GM19397 (cell line): ENCODE measurements around the gene PLB1.
"Not testable (repeated sequence)": the region's sequence is repeated elsewhere in the genome, so short reads cannot be mapped to it uniquely, and the experiment has no call there.

Experiments
- ATAC-seq: cut with Tn5 transposase; IDR thresholded peaks from one replicate; pipeline ENCODE4 v1.9.1; 2021; ENCODE audit warnings: mild to moderate bottlenecking, moderate library complexity; ENCODE audit not compliant: unreplicated experiment

Gene PLB1

DNA sequence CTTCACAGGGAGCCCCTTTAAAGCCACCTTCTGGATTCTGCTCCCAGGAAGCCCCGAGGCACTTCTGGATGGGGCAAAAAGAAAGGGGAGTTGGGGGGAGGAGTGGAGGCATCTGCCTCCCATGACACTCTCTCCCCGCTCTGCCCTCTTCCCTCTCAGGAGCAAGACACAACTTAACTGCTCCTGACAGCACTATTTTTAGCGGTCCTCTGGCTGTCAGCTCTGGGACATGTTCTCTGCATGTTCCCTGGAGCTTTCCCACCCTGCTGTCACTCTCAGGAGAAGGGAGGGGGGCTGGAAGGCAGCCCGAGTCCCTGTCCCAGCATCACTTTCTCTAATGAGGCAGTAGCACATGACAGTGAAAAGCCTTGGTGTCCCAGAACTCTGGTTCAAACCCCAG lies 32.3 kb downstream of the PLB1 start:
- no peak for ATAC-seq

DNA sequence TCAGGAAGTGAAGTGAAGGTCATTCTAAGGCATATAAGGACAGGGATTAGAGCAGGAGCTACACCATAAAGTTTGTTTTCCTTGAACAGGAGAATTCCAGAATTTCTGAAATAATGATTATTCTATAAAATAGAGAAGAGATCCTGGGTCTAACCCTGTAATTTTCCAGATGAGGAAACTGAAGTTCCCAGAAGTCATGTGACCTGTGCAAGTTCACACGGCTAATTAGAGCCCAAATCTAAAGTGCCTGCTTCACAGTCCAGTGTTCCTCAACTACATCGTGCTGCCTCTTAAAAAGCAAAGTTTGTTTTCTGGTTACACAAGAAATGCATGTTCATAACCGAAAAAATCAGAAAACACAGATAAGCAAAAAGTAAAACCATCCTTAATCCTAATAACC lies 34.9 kb downstream of the PLB1 start:
- ATAC-seq = no peak

DNA sequence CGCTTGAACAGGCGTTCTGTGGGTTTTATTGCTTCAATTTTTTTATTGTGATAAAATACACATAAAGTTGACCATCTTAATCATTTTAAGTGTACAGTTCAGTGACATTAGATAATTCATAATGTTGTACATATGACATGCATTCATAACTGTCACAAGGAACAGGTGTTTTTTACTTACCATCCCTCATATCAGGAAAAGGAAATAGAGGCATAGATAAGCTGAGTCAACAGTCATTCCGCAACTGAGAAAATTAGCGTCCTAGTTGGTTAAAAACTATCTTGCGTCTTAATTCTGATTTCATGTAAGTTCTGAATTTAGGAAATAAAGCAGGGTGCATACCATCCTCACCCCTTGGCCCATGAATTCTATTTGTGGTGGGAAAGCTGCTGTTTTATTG lies 36.5 kb downstream of the PLB1 start:
- no peak for ATAC-seq

DNA sequence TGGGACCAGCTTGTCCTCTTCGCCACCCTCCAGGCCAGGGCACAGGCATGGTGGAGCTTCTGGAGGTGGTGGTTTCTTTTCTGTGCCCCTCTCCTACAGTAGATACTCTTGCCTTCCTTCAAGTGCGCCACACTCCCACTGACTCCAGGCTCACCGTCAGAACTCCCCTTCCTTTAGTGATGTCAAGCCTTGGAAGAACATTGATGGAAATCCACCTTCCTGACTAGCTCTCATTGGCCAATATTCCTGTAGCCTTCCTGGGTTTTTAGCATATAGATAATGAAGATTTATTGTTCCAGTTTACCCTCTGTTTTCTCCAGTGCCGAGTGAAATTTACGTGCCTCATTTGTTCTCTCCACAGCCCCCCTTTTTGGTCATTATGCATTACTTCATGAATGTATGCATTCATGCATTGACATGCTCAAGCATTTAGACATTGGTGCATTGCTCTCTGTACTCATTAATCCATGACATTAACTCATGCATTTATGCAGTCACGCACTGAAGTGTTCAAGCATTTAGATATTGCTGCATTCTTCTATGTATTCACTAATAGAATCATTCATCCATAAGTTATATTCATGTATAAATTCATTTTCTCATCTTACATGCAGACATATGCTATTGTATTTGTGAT lies 37.3 kb downstream of the PLB1 start:
- no peak for ATAC-seq

DNA sequence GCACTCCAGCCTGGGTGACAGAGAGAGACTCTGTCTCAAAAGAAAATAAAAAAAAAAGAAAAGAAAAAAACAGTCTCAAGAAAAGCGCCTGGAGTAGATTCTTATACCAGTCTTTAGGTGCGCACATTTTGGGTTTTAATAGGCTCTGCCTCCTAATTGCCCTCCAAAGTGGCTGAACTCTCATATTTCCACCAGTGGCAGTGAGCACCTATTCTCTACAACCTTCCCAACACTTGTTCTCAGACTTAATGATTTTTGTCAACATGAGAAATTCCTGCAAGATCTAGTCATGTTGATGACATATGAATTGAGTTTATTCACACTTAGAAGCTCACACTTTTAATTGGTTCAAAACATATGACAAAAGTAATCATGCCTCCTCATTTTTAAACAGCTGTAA lies 39.0 kb downstream of the PLB1 start:
- ATAC-seq = no peak

DNA sequence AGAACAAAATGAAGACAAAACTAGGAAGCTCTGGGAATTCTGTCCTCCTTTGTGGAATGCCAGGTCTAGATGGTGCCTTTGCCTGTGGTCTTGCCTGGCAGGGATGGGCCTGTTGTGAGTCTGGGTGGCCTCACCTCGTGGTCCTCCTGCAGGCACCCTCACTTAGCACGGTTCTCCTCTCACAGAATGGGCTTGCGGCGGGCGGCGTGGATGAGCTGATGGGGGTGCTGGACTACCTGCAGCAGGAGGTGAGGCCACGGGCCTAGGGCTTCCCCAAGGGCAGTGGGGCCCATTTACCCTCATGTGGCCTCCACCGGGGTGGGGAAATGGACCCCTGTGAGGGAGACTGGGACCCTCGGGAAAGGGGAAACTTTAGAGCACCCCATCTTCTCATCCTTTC lies 42.3 kb downstream of the PLB1 start:
- ATAC-seq = no peak

DNA sequence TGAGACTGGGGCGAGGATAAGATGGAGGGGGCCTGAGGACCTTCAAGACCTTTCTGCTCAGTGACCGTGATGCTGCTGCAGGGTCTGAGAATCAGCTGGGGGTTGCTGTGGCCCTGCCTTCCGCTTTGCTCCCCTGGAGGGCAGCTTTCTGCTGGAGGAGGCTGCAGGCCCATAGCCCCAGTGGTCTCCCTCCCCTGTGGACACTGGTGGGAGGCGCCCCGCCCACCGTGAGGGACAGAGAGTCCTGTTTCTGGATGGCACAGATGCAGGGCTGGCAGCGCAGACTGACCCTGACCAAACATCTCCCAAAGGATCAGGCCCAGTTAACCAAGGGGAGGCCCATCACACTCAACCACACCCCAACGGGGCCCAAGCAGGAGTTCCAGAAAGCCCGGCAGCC lies 42.8 kb downstream of the PLB1 start:
- no peak for ATAC-seq

DNA sequence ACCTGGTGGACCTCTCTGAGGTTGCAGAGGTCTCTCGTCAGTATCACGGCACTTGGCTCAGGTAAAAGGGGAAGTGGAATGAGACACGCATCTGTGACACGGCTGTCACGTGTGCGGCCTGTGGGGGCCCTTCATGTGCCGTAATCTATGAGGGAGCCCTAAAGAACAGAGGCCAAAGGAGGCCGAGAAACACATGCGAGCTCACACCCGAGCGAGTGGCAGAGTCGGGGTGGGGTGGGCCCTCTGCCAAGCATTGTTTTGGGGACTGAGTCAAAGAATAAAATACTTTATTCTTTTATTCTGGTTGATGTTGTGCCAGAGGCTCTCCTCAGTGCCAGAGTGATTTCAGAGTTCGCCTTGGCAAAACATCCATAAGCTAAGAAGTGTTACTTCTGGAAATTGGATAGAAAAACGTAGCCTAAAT lies 43.3 kb downstream of the PLB1 start:
- ATAC-seq = no peak

DNA sequence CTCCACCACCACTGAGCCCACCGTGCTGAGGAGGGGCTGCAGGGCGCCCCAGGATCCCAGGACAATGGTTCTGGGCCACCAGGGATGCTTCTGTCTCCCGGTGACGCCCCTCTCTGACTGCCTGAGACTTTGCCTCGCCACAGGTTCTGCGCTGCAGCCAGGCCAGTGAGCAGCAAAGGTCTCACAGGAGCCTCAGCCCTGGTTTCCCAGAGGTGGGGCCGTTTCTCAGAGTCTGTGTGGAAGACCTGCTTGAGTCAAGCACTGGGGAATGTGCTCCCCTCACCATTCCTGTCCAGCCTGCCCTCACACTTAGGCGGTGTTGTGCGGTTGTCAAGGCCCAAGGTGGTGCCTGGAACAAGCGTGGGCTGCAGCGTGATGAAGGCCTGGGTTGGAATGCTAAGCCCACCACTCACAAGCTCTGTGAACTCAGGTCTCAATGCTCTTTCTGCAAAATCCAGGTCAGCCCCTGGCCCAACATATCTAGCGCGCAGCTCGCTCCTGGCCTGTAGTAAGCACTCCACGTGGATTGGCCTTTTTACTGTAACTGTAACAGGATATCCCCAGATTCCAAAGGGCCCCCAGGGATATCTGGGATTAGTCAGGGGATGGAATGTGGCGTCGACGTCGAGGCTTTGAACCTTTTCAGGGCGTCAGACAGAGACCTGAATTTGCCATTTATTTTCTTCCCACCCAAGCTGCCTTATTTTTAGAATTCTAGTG lies 47.6 kb downstream of the PLB1 start:
- no peak for ATAC-seq

DNA sequence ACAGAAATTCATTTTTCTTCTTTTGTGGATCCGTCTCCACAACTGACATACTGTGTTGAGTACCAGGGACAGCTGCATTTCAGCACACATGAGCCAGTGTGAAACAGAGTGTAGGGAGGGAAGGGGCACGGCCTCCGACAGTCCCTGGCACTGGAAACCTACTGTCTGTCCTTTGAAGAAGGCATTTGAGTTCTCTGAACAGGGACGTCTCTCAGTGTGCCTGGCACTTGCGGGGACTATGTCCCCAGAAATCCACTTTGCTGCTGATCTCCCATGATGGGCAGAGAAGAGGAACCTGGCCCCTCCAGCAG lies 48.1 kb downstream of the PLB1 start:
- ATAC-seq = no peak

DNA sequence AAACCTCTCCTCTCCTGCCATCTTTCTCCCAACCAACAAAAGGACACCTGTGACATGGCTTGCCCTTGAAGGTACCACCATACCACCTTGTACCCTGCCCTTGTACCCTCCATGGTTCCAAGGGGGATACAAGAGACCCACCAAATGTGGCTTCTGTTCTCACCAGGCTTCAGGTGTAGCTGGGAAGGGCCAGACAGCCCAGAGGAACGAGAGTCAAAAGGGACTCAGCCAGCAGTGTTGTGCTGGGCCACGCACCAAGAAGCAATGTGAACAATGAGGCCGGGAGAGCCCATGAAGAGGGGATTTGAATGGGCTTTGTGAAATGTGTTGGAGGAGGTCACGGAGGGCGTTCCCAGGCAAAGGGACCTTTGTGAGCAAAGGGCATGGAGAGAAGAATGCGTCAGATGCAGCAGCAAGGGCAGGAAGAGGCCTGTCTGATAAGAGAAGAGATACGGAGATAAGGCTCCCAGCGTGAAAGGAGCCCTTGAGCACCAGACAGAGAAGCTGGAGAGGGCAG lies 48.6 kb downstream of the PLB1 start:
- no peak for ATAC-seq

DNA sequence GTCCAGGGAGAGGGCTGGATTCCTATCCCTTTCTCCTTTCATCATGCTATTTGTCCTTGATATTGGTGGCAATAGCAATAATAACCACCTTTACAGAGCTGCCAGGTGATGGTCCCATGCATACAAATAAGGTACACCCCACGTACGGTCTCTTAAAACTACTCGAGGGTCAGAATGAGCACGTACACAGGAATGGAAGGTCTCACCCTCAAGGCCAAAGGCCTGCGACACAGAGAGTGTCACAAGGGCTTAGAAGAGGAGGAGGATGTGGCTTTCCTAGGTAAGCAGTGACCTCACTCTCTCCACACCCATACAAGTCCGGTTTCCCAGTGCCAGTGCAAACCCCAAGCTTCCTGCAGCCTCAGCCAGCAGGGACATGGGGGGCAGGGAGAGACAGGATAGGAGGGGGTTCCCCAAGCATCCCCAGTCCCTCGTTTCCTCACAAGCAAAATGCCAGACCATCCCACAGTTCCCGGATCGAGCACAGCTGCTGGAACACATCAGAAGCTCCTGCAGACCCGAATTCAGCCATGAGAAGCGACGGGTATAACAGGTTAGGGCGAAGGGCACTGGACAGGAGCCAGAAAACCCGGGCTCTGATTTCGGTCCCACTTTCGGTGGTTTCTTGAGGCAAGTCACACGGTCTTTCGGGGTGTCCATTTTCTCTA lies 49.2 kb downstream of the PLB1 start:
- ATAC-seq = no peak

DNA sequence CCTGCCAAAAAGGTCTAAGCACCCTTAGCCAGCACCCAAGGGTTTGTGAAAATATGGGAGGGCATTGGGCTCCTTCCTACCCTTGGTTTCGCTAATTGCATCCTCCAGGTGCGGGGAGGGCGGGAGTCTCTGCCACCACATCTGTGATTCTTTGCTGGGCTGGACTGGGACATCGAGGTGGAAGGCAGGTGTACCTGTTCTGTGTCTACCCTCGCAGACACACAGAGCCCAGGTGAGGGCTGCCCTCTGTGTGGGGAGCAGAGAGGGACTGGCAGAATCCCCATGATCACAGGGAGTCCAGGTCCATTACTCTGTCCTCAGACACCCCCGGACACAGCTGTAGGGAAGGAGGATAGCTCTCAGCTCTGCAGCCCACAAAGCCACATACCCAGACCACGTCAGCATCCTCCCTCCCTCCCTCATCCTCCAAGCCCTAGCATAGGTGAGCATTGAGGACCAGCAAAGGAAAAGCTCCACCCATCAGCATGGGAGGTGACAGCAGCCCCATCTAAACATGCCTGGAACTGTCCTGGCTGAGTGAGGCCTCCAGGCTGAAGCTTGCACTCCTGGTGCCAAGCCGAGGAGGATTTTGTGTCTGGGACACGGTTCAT lies 49.8 kb downstream of the PLB1 start:
- ATAC-seq = no peak

DNA sequence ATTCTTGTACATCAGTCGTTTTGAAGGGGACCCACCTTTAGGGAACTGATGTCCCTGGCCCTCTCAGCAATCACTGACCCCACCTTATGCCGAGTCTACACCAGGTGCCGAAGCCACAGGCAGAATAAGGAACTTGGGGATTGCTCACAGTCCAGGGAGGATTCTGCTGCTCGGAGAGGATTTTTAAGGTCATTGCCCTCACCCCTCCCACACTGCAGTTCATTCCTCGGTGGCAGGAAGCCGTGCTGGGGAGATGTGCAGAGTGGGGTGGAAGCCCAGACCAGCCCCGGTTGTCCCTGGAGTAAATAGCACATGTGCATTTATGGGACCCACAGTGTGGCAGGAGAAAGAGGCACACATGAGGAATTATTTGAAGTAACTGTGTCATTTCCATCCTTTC lies 50.4 kb downstream of the PLB1 start:
- no peak for ATAC-seq

DNA sequence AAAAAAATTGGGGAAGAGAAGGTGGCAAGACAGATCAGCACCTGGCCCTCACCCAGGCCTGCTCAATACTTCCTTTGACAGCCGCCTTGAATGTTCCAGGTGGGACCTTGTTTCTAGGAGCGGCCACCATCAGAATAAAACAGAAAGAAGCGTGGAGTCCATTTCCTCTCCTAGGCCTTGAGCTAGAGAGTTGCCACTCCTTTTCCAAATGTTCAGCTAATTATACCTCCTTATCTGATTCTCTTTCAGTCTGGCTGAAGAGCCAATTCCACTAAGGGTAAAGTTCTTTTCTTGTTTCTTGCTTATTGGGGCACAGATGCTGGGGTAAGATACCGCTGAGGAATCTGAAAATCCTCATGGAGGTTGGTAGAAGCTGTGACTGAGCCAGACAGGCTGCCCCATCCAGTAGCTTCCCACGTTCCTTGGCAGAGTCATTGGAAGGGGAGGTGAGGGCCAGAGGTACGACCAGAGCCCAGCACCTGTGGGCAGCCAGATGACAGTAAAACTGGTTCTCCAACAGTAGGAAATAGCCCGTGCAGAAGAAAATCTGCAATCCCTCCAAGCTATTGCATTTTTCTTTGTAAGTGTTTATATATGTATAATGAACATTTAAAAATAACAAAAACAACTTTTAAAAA lies 51.5 kb downstream of the PLB1 start:
- no peak for ATAC-seq

DNA sequence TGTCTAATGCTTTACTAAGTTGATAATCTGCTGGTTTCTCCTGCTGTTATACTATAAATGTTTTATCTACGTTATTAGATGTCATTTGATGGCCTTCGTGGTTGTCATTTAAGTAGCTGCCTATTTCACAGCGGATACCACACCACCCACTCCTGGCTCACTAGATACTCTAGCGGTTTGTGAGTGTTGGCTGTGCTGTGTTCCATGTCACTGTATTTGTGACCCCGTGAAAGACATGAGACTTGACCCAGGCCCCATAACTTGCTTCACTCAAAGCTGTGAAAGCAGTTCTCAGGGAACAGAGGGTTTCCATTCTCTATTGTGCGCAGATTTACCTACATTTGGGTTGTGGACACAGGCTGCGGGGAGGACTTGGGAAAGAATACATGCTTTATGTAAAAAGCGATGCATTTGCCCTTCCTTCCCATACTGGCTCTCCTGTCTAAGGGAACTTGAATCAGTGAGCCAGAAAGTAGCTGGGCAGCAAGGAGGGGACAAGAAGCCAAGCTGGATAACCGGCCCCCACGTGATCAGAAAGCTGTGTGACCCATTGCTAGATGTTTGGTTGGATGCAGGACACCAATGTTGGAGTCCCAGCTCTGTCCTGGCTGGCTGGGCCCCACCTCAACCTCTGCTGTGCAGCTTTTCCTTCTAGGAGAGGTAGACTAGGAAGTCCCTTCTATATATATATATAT lies 52.2 kb downstream of the PLB1 start:
- ATAC-seq = no peak

DNA sequence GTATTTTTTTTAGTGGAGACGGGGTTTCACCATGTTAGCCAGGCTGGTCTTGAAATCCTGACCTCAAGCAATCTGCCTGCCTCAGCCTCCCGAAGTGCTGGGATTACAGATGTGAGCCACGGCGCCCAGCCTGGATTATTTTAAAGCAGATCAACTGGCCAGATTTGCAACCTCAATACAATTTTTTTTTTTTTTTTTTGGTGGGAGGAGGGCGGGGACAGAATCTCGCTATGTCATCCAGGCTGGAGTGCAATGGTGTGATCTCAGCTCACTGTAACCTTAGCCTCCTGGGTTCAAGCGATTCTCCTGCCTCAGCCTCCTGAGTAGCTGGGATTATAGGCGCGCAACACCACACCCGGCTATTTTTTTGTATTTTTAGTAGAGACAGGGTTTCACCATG lies 54.5 kb downstream of the PLB1 start:
- ATAC-seq = not testable (repeated sequence)

DNA sequence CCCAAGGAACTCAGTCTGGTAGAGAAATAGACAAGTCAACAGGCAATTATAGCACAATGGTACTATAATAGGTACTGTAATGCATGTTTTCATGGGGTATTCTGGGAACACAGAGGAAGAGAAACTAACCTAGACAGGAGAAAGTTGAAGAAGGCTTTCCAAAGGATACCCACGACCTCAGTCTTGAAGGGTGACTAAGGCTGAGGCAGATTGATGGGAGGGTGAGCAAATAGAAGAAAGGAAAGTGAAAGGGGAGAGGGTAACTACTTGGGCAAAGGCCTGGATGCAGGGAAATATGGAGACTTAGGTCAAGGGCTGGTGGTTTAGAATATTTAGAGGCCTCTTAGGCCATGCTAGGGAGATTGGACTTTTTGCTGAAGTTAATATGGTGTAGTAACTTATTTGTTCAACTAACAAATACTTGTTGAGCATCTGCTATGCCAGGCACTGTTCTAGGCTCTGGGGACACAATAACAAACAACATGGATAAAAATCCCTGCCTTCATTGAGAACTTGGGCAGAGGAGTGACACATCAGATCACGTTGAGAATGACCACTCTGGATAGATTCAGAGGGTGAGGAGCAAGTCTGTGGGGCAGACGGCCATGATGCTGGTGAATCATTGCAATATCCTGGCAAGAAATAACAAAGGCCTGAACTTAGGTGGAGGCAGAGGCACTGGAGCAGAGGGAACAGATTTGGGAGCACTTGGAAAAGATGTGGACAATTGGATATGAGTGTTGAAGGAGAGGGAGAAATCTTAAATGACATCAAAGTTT lies 56.4 kb downstream of the PLB1 start:
- no peak for ATAC-seq

DNA sequence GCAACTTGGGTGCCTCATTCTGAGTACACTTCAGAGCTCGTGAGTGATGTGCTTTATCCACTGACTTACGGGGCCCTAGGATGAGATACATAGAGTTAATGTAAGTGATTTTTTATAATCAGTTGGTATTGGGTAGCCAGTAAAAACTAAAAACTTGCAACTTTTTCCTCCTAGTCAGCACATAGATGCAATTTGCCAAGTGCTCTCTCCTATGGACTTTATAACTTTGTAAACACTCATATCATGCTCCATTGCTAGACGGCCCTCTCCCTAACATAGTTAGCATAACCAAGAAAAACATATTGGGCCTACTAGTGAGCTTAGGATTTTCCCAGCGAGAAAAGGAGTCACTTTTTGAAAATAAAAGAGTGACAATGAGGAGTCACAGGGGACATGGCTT lies 60.4 kb downstream of the PLB1 start:
- ATAC-seq = no peak
